ENCODE data around the gene MYLK4. TPM values are rescaled to one million over a fixed set of nuclear protein-coding genes. Genes with fewer than 3 reads are reported as not detected.

The MYLK4 gene
- total and polyA plus RNA-seq, 2 donors (not counting 3 experiments of a cell fraction or from before 2014, with no cell fraction given): 0.41 to 0.62 TPM

DNA sequence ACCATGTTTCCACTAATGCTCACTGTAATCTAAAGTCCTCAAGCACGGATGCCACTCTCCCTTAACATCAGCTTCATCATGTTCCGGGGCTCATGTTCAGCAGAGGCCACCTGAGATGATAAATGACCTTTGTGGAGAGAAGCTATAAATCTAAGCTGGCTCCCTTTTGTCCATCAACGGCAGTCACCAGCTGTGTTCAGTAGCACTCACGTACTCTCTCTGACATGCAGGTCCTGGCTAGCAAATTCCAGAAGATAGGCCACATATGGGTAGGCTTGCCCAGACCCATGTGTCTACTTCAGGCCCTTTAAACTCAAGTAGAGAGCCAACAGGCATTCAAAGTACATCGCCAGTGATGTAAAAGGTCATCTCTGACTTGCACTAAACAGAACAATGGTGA lies 38.6 kb downstream of the MYLK4 start:
- Histone ChIP-seq H3K27ac (ENCODE audit: insufficient read depth, low read depth, low read length) (no peak overlapping the region), H2AFZ (ENCODE audit: low read depth, low read length) (no peak overlapping the region), H3K4me1 (ENCODE audit: control insufficient read depth, extremely low read depth, insufficient read depth, low read length) (peaks cover 9% of the 10 kb centered on the region), H3K9ac (replicated peaks; ENCODE audit: extremely low read depth, insufficient read depth, low read length) (no peak overlapping the region), H3K4me2 (ENCODE audit: insufficient read depth, low read length) (no peak overlapping the region), H3K4me3 (replicated peaks in 1 of 3; ENCODE audit: insufficient read depth in 1 of 3, low read depth in 1 of 3, low read length in 3 of 3) (no peak overlapping the region), H4K20me1 (replicated peaks; ENCODE audit: control insufficient read depth, extremely low read depth, insufficient read depth, low read length) (no peaks in the 10 kb centered on the region), H3K9me3 (replicated peaks; ENCODE audit: control insufficient read depth, insufficient read depth, low read length) (peaks cover 2% of the 10 kb centered on the region), H3K36me3 (ENCODE audit: control insufficient read depth in 2 of 2, extremely low read depth in 1 of 2, insufficient read depth in 2 of 2, low read length in 2 of 2) (no peaks in the 10 kb centered on the region), H3K27me3 (ENCODE audit: control insufficient read depth in 2 of 2, insufficient read depth in 2 of 2, low read length in 2 of 2) (no peaks in the 10 kb centered on the region), H3K9me1 (replicated peaks; ENCODE audit: control insufficient read depth, extremely low read depth, insufficient read depth, low read length) (no peaks in the 10 kb centered on the region), H3K79me2 (ENCODE audit: control insufficient read depth, insufficient read depth, low read length) (no peaks in the 10 kb centered on the region)
- dilution Hi-C loops (cut with MboI; ENCODE audit: extremely low pct_ligation_motif_present, low sequenced_read_pairs): no loop called here
- intact Hi-C loops (cut with micrococcal nuclease): no loop called here
- TF ChIP-seq POLR2AphosphoS5 (IDR thresholded peaks at IDR 0.05; ENCODE audit: insufficient read depth, low read depth, low read length): no peak
- TF ChIP-seq MAX (IDR thresholded peaks at IDR 0.05; ENCODE audit: insufficient read depth, insufficient read length): no peak
- no peak for TF ChIP-seq FOS (IDR thresholded peaks at IDR 0.05; ENCODE audit: borderline replicate concordance, insufficient read depth, low read length)
- TF ChIP-seq GATA2 (IDR thresholded peaks at IDR 0.05; ENCODE audit: insufficient read depth, insufficient read length, low read depth, low read length): no peak
- POLR2A ChIA-PET: no interaction called here
- FAIRE-seq: no peak
- no TSS peak for BruUV-seq (replicated peaks)
- DNase-seq (ENCODE audit: low read depth, low spot score): no peak
- CTCF ChIA-PET: no interaction called here

- DNase-seq (ENCODE audit: low read depth, low spot score) (no peak), FAIRE-seq (peak; percentile 47)
- no TSS peak for BruUV-seq (replicated peaks)
- peaks cover 9% of the 10 kb centered on the region for H3K4me1 ChIP-seq (ENCODE audit: control insufficient read depth, extremely low read depth, insufficient read depth, low read length)
- no peaks in the 10 kb centered on the region for H3K79me2 ChIP-seq (ENCODE audit: control insufficient read depth, insufficient read depth, low read length)
- H4K20me1 ChIP-seq (replicated peaks; ENCODE audit: control insufficient read depth, extremely low read depth, insufficient read depth, low read length): no peaks in the 10 kb centered on the region
- no peak overlapping the region for H2AFZ ChIP-seq (ENCODE audit: low read depth, low read length)
- no peaks in the 10 kb centered on the region for H3K36me3 ChIP-seq (ENCODE audit: control insufficient read depth in 2 of 2, extremely low read depth in 1 of 2, insufficient read depth in 2 of 2, low read length in 2 of 2)
- dilution Hi-C loops (cut with MboI; ENCODE audit: extremely low pct_ligation_motif_present, low sequenced_read_pairs): no loop called here
- no peaks in the 10 kb centered on the region for H3K27me3 ChIP-seq (ENCODE audit: control insufficient read depth in 2 of 2, insufficient read depth in 2 of 2, low read length in 2 of 2)
- H3K9ac ChIP-seq (replicated peaks; ENCODE audit: extremely low read depth, insufficient read depth, low read length): no peak overlapping the region
- TF ChIP-seq CTCF (IDR thresholded peaks at IDR 0.05; ENCODE audit: extremely low read depth in 1 of 2, insufficient read depth in 1 of 2, low read depth in 1 of 2, low read length in 2 of 2) (no peak), EZH2 (IDR thresholded peaks at IDR 0.05; ENCODE audit: borderline replicate concordance, low read depth, low read length, severe bottlenecking) (no peak), GATA2 (IDR thresholded peaks at IDR 0.05; ENCODE audit: insufficient read depth, insufficient read length, low read depth, low read length) (no peak), POLR2AphosphoS5 (IDR thresholded peaks at IDR 0.05; ENCODE audit: insufficient read depth, low read depth, low read length) (no peak), POLR2A (IDR thresholded peaks at IDR 0.05; ENCODE audit: low read depth, low read length) (no peak), FOS (IDR thresholded peaks at IDR 0.05; ENCODE audit: borderline replicate concordance, insufficient read depth, low read length) (no peak), MYC (IDR thresholded peaks at IDR 0.05; ENCODE audit: low read depth, low read length) (no peak), JUN (IDR thresholded peaks at IDR 0.05; ENCODE audit: borderline replicate concordance, insufficient read depth, insufficient read length, low read depth) (no peak), MAX (IDR thresholded peaks at IDR 0.05; ENCODE audit: insufficient read depth, insufficient read length) (no peak)
- peaks cover 2% of the 10 kb centered on the region for H3K9me3 ChIP-seq (replicated peaks; ENCODE audit: control insufficient read depth, insufficient read depth, low read length)
- ChIA-PET CTCF (no interaction called here), POLR2A (no interaction called here)
- H3K4me3 ChIP-seq (replicated peaks in 1 of 3; ENCODE audit: insufficient read depth in 1 of 3, low read depth in 1 of 3, low read length in 3 of 3): no peak overlapping the region
- no peak overlapping the region for H3K27ac ChIP-seq (ENCODE audit: insufficient read depth, low read depth, low read length)
- no peak overlapping the region for H3K4me2 ChIP-seq (ENCODE audit: insufficient read depth, low read length)
- no peaks in the 10 kb centered on the region for H3K9me1 ChIP-seq (replicated peaks; ENCODE audit: control insufficient read depth, extremely low read depth, insufficient read depth, low read length)
- intact Hi-C loops (cut with micrococcal nuclease): no loop called here
These were observed 40.3 kb downstream of the MYLK4 start for GRCh38 chr6:2710412-2710811.
